ENCODE data around the gene SOCS6.
"Not testable (repeated sequence)": the region's sequence is repeated elsewhere in the genome, so short reads cannot be mapped to it uniquely, and the experiment has no call there.

SOCS6 gene

GRCh38 chr18:70288851-70289328 lies at the start of gene SOCS6:
Gene SOCS6 (plus strand): TSS chr18:70289045. CDS start chr18:70324669, 35,624 bp downstream.
- no peaks in the 10 kb centered on the region for H3K9me3 ChIP-seq (ENCODE audit: control insufficient read depth, low read length)
- no peaks in the 10 kb centered on the region for H3K36me3 ChIP-seq (ENCODE audit: control insufficient read depth, insufficient read depth, low read length)
- peak within 1 kb of the TSS; percentile 62 for H3K4me3 ChIP-seq (ENCODE audit: low read length)
- H3K9ac ChIP-seq (ENCODE audit: low read length), result peak within 1 kb of the TSS; percentile 82
- H3K4me1 ChIP-seq (ENCODE audit: control insufficient read depth, insufficient read depth, low read length), result peaks cover 33% of the 10 kb centered on the region
- no peaks in the 10 kb centered on the region for H3K27me3 ChIP-seq (ENCODE audit: control insufficient read depth, insufficient read depth, low read length)

- Histone ChIP-seq H3K4me3 (ENCODE audit: low read length) (no peak overlapping the region), H3K36me3 (ENCODE audit: control insufficient read depth, insufficient read depth, low read length) (no peaks in the 10 kb centered on the region), H3K9ac (ENCODE audit: low read length) (peak overlapping the region; percentile 45), H3K27me3 (ENCODE audit: control insufficient read depth, insufficient read depth, low read length) (no peaks in the 10 kb centered on the region), H3K9me3 (ENCODE audit: control insufficient read depth, low read length) (no peaks in the 10 kb centered on the region), H3K4me1 (ENCODE audit: control insufficient read depth, insufficient read depth, low read length) (no peaks in the 10 kb centered on the region)
Measured at GRCh38 chr18:70243131-70243929, 45.5 kb upstream of the SOCS6 start.

GRCh38 chr18:70246061-70246466 lies 42.8 kb upstream of the SOCS6 start:
- Histone ChIP-seq H3K9ac (ENCODE audit: low read length) (no peak overlapping the region), H3K27me3 (ENCODE audit: control insufficient read depth, insufficient read depth, low read length) (no peaks in the 10 kb centered on the region), H3K4me1 (ENCODE audit: control insufficient read depth, insufficient read depth, low read length) (no peaks in the 10 kb centered on the region), H3K9me3 (ENCODE audit: control insufficient read depth, low read length) (no peaks in the 10 kb centered on the region), H3K36me3 (ENCODE audit: control insufficient read depth, insufficient read depth, low read length) (no peaks in the 10 kb centered on the region), H3K4me3 (ENCODE audit: low read length) (no peak overlapping the region)

- no peak overlapping the region for H3K4me3 ChIP-seq (ENCODE audit: low read length)
- H3K27me3 ChIP-seq (ENCODE audit: control insufficient read depth, insufficient read depth, low read length), result no peaks in the 10 kb centered on the region
- no peaks in the 10 kb centered on the region for H3K4me1 ChIP-seq (ENCODE audit: control insufficient read depth, insufficient read depth, low read length)
- no peaks in the 10 kb centered on the region for H3K36me3 ChIP-seq (ENCODE audit: control insufficient read depth, insufficient read depth, low read length)
- no peaks in the 10 kb centered on the region for H3K9me3 ChIP-seq (ENCODE audit: control insufficient read depth, low read length)
- no peak overlapping the region for H3K9ac ChIP-seq (ENCODE audit: low read length)
Measured at GRCh38 chr18:70249118-70249517, 39.7 kb upstream of the SOCS6 start.

- H3K4me3 ChIP-seq (ENCODE audit: low read length); H3K9me3 ChIP-seq (ENCODE audit: control insufficient read depth, low read length); H3K4me1 ChIP-seq (ENCODE audit: control insufficient read depth, insufficient read depth, low read length); H3K36me3 ChIP-seq (ENCODE audit: control insufficient read depth, insufficient read depth, low read length); H3K9ac ChIP-seq (ENCODE audit: low read length); H3K27me3 ChIP-seq (ENCODE audit: control insufficient read depth, insufficient read depth, low read length): not testable (repeated sequence)
Measured at GRCh38 chr18:70249861-70250260, 39.0 kb upstream of the SOCS6 start.

GRCh38 chr18:70250781-70251180 lies 38.1 kb upstream of the SOCS6 start:
- Histone ChIP-seq H3K9me3 (ENCODE audit: control insufficient read depth, low read length) (no peaks in the 10 kb centered on the region), H3K4me1 (ENCODE audit: control insufficient read depth, insufficient read depth, low read length) (no peaks in the 10 kb centered on the region), H3K9ac (ENCODE audit: low read length) (no peak overlapping the region), H3K27me3 (ENCODE audit: control insufficient read depth, insufficient read depth, low read length) (no peaks in the 10 kb centered on the region), H3K4me3 (ENCODE audit: low read length) (no peak overlapping the region), H3K36me3 (ENCODE audit: control insufficient read depth, insufficient read depth, low read length) (no peaks in the 10 kb centered on the region)

GRCh38 chr18:70256184-70256583 lies 32.7 kb upstream of the SOCS6 start:
- Histone ChIP-seq H3K27me3 (ENCODE audit: control insufficient read depth, insufficient read depth, low read length) (no peaks in the 10 kb centered on the region), H3K4me1 (ENCODE audit: control insufficient read depth, insufficient read depth, low read length) (no peaks in the 10 kb centered on the region), H3K9me3 (ENCODE audit: control insufficient read depth, low read length) (no peaks in the 10 kb centered on the region), H3K4me3 (ENCODE audit: low read length) (no peak overlapping the region), H3K9ac (ENCODE audit: low read length) (no peak overlapping the region), H3K36me3 (ENCODE audit: control insufficient read depth, insufficient read depth, low read length) (no peaks in the 10 kb centered on the region)

GRCh38 chr18:70256994-70257393 lies 31.9 kb upstream of the SOCS6 start:
- Histone ChIP-seq H3K27me3 (ENCODE audit: control insufficient read depth, insufficient read depth, low read length) (no peaks in the 10 kb centered on the region), H3K36me3 (ENCODE audit: control insufficient read depth, insufficient read depth, low read length) (no peaks in the 10 kb centered on the region), H3K9ac (ENCODE audit: low read length) (no peak overlapping the region), H3K9me3 (ENCODE audit: control insufficient read depth, low read length) (no peaks in the 10 kb centered on the region), H3K4me1 (ENCODE audit: control insufficient read depth, insufficient read depth, low read length) (no peaks in the 10 kb centered on the region), H3K4me3 (ENCODE audit: low read length) (no peak overlapping the region)

- Histone ChIP-seq H3K27me3 (ENCODE audit: control insufficient read depth, insufficient read depth, low read length) (no peaks in the 10 kb centered on the region), H3K9me3 (ENCODE audit: control insufficient read depth, low read length) (no peaks in the 10 kb centered on the region), H3K9ac (ENCODE audit: low read length) (no peak overlapping the region), H3K4me3 (ENCODE audit: low read length) (no peak overlapping the region), H3K36me3 (ENCODE audit: control insufficient read depth, insufficient read depth, low read length) (no peaks in the 10 kb centered on the region), H3K4me1 (ENCODE audit: control insufficient read depth, insufficient read depth, low read length) (no peaks in the 10 kb centered on the region)
Measured at GRCh38 chr18:70258243-70258642, 30.6 kb upstream of the SOCS6 start.

- Histone ChIP-seq H3K4me3 (ENCODE audit: low read length) (no peak overlapping the region), H3K9ac (ENCODE audit: low read length) (no peak overlapping the region), H3K36me3 (ENCODE audit: control insufficient read depth, insufficient read depth, low read length) (no peaks in the 10 kb centered on the region), H3K9me3 (ENCODE audit: control insufficient read depth, low read length) (no peaks in the 10 kb centered on the region), H3K27me3 (ENCODE audit: control insufficient read depth, insufficient read depth, low read length) (no peaks in the 10 kb centered on the region), H3K4me1 (ENCODE audit: control insufficient read depth, insufficient read depth, low read length) (no peaks in the 10 kb centered on the region)
Measured at GRCh38 chr18:70260683-70261082, 28.2 kb upstream of the SOCS6 start.

- Histone ChIP-seq H3K9ac (ENCODE audit: low read length) (no peak overlapping the region), H3K4me3 (ENCODE audit: low read length) (no peak overlapping the region), H3K4me1 (ENCODE audit: control insufficient read depth, insufficient read depth, low read length) (no peaks in the 10 kb centered on the region), H3K27me3 (ENCODE audit: control insufficient read depth, insufficient read depth, low read length) (no peaks in the 10 kb centered on the region), H3K9me3 (ENCODE audit: control insufficient read depth, low read length) (no peaks in the 10 kb centered on the region), H3K36me3 (ENCODE audit: control insufficient read depth, insufficient read depth, low read length) (no peaks in the 10 kb centered on the region)
Measured at GRCh38 chr18:70261141-70261788, 27.6 kb upstream of the SOCS6 start.

- no peak overlapping the region for H3K9ac ChIP-seq (ENCODE audit: low read length)
- no peaks in the 10 kb centered on the region for H3K9me3 ChIP-seq (ENCODE audit: control insufficient read depth, low read length)
- no peak overlapping the region for H3K4me3 ChIP-seq (ENCODE audit: low read length)
- H3K36me3 ChIP-seq (ENCODE audit: control insufficient read depth, insufficient read depth, low read length), result no peaks in the 10 kb centered on the region
- H3K27me3 ChIP-seq (ENCODE audit: control insufficient read depth, insufficient read depth, low read length), result no peaks in the 10 kb centered on the region
- no peaks in the 10 kb centered on the region for H3K4me1 ChIP-seq (ENCODE audit: control insufficient read depth, insufficient read depth, low read length)
Measured at GRCh38 chr18:70263336-70263735, 25.5 kb upstream of the SOCS6 start.

Data from mucosa of stomach (tissue), 1 donor.